Mesenchymal stem cell (in vitro differentiated cells and primary cell): ENCODE results near the gene ALPG.
"Not testable (repeated sequence)": the region's sequence is repeated elsewhere in the genome, so short reads cannot be mapped to it uniquely, and the experiment has no call there.

Experiments used
- DNase-seq: peaks from one replicate; pipeline ENCODE4 v3.0.0-alpha.2; 2013
- H2AFZ ChIP-seq: one replicate; pipeline ENCODE4 v1.6.1; 2013; ENCODE audit warnings: low read depth, mild to moderate bottlenecking, control low read depth, inconsistent platforms, low read length, moderate library complexity
- H2AK5ac ChIP-seq: 2 replicates; pipeline ENCODE4 v1.6.1; 2013; ENCODE audit warnings: low read length, moderate library complexity, mild to moderate bottlenecking, inconsistent platforms; ENCODE audit not compliant: severe bottlenecking
- H2BK120ac ChIP-seq: one replicate; pipeline ENCODE4 v1.6.1; 2013; ENCODE audit warnings: low read depth, mild to moderate bottlenecking, inconsistent platforms, low read length, moderate library complexity
- H2BK12ac ChIP-seq, 2 experiments: one replicate each; pipeline ENCODE4 v1.6.1; 2013; ENCODE audit warnings: inconsistent platforms in 2 of 2, low read length in 2 of 2, mild to moderate bottlenecking in 2 of 2, moderate library complexity in 2 of 2, control low read depth in 1 of 2
- H2BK15ac ChIP-seq: one replicate; pipeline ENCODE4 v1.6.1; 2013; ENCODE audit warnings: mild to moderate bottlenecking, low read depth, inconsistent platforms; ENCODE audit not compliant: poor library complexity, severe bottlenecking
- H2BK5ac ChIP-seq: 2 replicates; pipeline ENCODE4 v1.6.1; 2013; ENCODE audit warnings: low read depth, mild to moderate bottlenecking, low read length, control low read depth, inconsistent platforms; ENCODE audit not compliant: poor library complexity, severe bottlenecking
- H3K14ac ChIP-seq, 2 experiments: one replicate each; pipeline ENCODE4 v1.6.1; 2013; ENCODE audit warnings: inconsistent platforms in 2 of 2, low read length in 2 of 2, control low read depth in 1 of 2, mild to moderate bottlenecking in 1 of 2, moderate library complexity in 1 of 2
- H3K18ac ChIP-seq, 2 experiments: one replicate each; pipeline ENCODE4 v1.6.1; 2013; ENCODE audit warnings: inconsistent platforms in 2 of 2, low read length in 2 of 2, control low read depth in 1 of 2, low read depth in 1 of 2, mild to moderate bottlenecking in 1 of 2
- H3K23ac ChIP-seq, 2 experiments: one replicate each; pipeline ENCODE4 v1.6.1; 2013; ENCODE audit warnings: inconsistent platforms in 2 of 2, low read length in 2 of 2, mild to moderate bottlenecking in 2 of 2, moderate library complexity in 2 of 2, control low read depth in 1 of 2
- H3K27ac ChIP-seq: 2 replicates; pipeline ENCODE4 v1.5.1; 2013; ENCODE audit warnings: mild to moderate bottlenecking, moderate library complexity, low read length, control low read depth, inconsistent platforms; ENCODE audit not compliant: poor library complexity, severe bottlenecking
- H3K27me3 ChIP-seq, 2 experiments: 2 replicates each; pipeline versions ENCODE4 v1.6.1 to v1.7.0; 2013; ENCODE audit warnings: low read length in 2 of 2, mild to moderate bottlenecking in 2 of 2, moderate library complexity in 2 of 2, control low read depth in 1 of 2, inconsistent platforms in 1 of 2; ENCODE audit not compliant: control insufficient read depth in 1 of 2, insufficient read depth in 1 of 2
- H3K36me3 ChIP-seq, 2 experiments: 2 replicates each; pipeline versions ENCODE4 v1.6.1 to v1.7.0; 2013; ENCODE audit warnings: low read length in 2 of 2, control low read depth in 1 of 2, inconsistent platforms in 1 of 2, low read depth in 1 of 2, mild to moderate bottlenecking in 1 of 2; ENCODE audit not compliant: insufficient read depth in 2 of 2, control insufficient read depth in 1 of 2
- H3K4ac ChIP-seq, 2 experiments: one replicate each; pipeline ENCODE4 v1.6.1; 2013; ENCODE audit warnings: inconsistent platforms in 2 of 2, low read length in 2 of 2, mild to moderate bottlenecking in 2 of 2, moderate library complexity in 2 of 2, control low read depth in 1 of 2, low read depth in 1 of 2
- H3K4me1 ChIP-seq: 2 replicates; pipeline ENCODE4 v1.6.1; 2013; ENCODE audit warnings: low read depth, low read length, control low read depth; ENCODE audit not compliant: control insufficient read depth, insufficient read depth
- H3K4me2 ChIP-seq: 2 replicates; pipeline ENCODE4 v1.6.1; 2013; ENCODE audit warnings: low read length, mild to moderate bottlenecking, inconsistent platforms; ENCODE audit not compliant: poor library complexity, severe bottlenecking
- H3K4me3 ChIP-seq, 2 experiments: 2 replicates each; pipeline versions ENCODE4 v1.5.1 to v1.7.0; 2013; ENCODE audit warnings: low read length in 2 of 2, mild to moderate bottlenecking in 2 of 2, control low read depth in 1 of 2, low read depth in 1 of 2; ENCODE audit not compliant: insufficient read depth in 1 of 2
- H3K79me1 ChIP-seq: replicated peaks from 2 replicates; pipeline ENCODE4 v1.6.1; 2013; ENCODE audit warnings: mild to moderate bottlenecking, control low read depth, low read length, inconsistent platforms; ENCODE audit not compliant: poor library complexity, severe bottlenecking
- H3K9ac ChIP-seq: 2 replicates; pipeline ENCODE4 v1.7.0; 2013; ENCODE audit warnings: mild to moderate bottlenecking, low read length, moderate library complexity
- H3K9me3 ChIP-seq: 2 replicates; pipeline ENCODE4 v1.7.0; 2013; ENCODE audit warnings: mild to moderate bottlenecking, low read length; ENCODE audit not compliant: control insufficient read depth
- H4K8ac ChIP-seq: one replicate; pipeline ENCODE4 v1.6.1; 2013; ENCODE audit warnings: inconsistent platforms, mild to moderate bottlenecking, low read length, moderate library complexity
- H4K91ac ChIP-seq: one replicate; pipeline ENCODE4 v1.6.1; 2013; ENCODE audit warnings: mild to moderate bottlenecking, low read length, inconsistent platforms
- WGBS: methylation state at CpG from one replicate; pipeline ENCODE4 v1.1.7; 2013; ENCODE audit warnings: mixed read lengths; 5-methylcytosine and 5-hydroxymethylcytosine counted together

ALPG gene

DNA sequence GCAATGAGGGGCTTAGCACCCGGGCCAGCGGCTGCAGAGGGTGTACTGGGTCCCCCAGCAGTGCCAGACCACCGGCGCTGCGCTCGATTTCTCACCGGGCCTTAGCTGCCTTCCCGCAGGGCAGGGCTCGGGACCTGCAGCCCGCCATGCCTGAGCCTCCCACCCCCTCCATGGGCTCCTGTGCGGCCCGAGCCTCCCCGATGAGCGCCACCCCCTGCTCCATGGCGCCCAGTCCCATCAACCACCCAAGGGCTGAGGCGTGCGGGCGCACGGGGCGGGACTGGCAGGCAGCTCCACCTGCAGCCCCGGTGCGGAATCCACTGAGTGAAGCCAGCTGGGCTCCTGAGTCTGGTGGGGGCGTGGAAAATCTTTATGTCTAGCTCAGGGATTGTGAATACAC, 40.2 kb upstream of the ALPG start:
- H3K4me2 ChIP-seq, H3K27ac ChIP-seq, H3K79me1 ChIP-seq, H3K9ac ChIP-seq, H3K36me3 ChIP-seq, H3K14ac ChIP-seq, H3K4ac ChIP-seq, H2BK120ac ChIP-seq, H3K4me3 ChIP-seq, H3K18ac ChIP-seq, H2AFZ ChIP-seq, H2BK12ac ChIP-seq, H3K9me3 ChIP-seq, H4K91ac ChIP-seq, H2BK5ac ChIP-seq, H4K8ac ChIP-seq, DNase-seq, H3K27me3 ChIP-seq, H2AK5ac ChIP-seq, H3K23ac ChIP-seq, H2BK15ac ChIP-seq: not testable (repeated sequence)
- peaks cover 30% of the 10 kb centered on the region for H3K4me1 ChIP-seq
- WGBS, result 97% methylated on average over 12 of the region's 23 CpGs

DNA sequence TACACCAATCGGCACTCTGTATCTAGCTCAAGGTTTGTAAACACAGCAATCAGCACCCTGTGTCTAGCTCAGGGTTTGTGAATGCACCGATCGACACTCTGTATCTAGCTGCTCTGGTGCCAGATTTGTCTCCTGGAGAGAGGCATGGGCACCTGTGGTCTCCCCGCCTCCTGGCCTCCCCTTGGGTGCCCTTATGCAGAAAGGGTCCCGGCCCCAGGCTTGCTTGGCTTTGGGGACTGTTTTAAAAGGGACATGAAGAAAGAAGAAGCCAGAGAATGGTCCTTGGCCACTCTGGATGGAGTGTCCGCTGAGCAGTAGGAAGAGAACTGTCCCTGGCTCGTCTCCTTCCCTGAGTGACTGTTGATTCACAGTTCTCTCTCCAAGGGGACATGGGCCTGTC, 39.6 kb upstream of the ALPG start:
- no peak overlapping the region for H3K4me2 ChIP-seq
- H3K27me3 ChIP-seq, result peaks cover 3 to 9% of the 10 kb centered on the region in 2 experiments
- no peak overlapping the region for H3K14ac ChIP-seq
- H3K9me3 ChIP-seq, result no peaks in the 10 kb centered on the region
- no peak overlapping the region for H3K23ac ChIP-seq
- no peak overlapping the region for H3K4ac ChIP-seq
- H2BK120ac ChIP-seq, result no peak overlapping the region
- H3K4me3 ChIP-seq, result no peak overlapping the region
- H2BK5ac ChIP-seq, result no peak overlapping the region
- H2AK5ac ChIP-seq, result no peak overlapping the region
- H4K91ac ChIP-seq, result no peak overlapping the region
- no peak overlapping the region for H2BK12ac ChIP-seq
- no peak overlapping the region for H4K8ac ChIP-seq
- H3K9ac ChIP-seq, result no peak overlapping the region
- no peak overlapping the region for H3K18ac ChIP-seq
- no peak overlapping the region for H2AFZ ChIP-seq
- 79% methylated on average over 7 of the region's 7 CpGs for WGBS
- peaks cover 30% of the 10 kb centered on the region for H3K4me1 ChIP-seq
- H3K36me3 ChIP-seq, result no peaks in the 10 kb centered on the region
- no peaks in the 10 kb centered on the region for H3K79me1 ChIP-seq
- H2BK15ac ChIP-seq, result no peak overlapping the region
- H3K27ac ChIP-seq, result no peak overlapping the region
- no peak for DNase-seq

- Histone ChIP-seq H3K4me1 (peaks cover 30% of the 10 kb centered on the region), H3K4me2 (no peak overlapping the region), H3K9ac (no peak overlapping the region), H3K4ac (no peak overlapping the region), H3K79me1 (no peaks in the 10 kb centered on the region), H3K36me3 (no peaks in the 10 kb centered on the region), H3K9me3 (no peaks in the 10 kb centered on the region), H3K23ac (no peak overlapping the region), H3K27ac (no peak overlapping the region), H3K4me3 (no peak overlapping the region), H2AFZ (no peak overlapping the region), H4K91ac (no peak overlapping the region), H2AK5ac (no peak overlapping the region), H2BK120ac (no peak overlapping the region), H2BK15ac (no peak overlapping the region), H2BK12ac (no peak overlapping the region), H2BK5ac (no peak overlapping the region), H3K14ac (peak overlapping the region in 1 of 2 experiments; percentile 18), H3K27me3 (peaks cover 3 to 9% of the 10 kb centered on the region in 2 experiments), H3K18ac (no peak overlapping the region), H4K8ac (no peak overlapping the region)
- WGBS, result 72% methylated on average over 13 of the region's 13 CpGs
- DNase-seq, result no peak
Measured at GRCh38 chr2:232367591-232368233, 38.9 kb upstream of the ALPG start.

DNA sequence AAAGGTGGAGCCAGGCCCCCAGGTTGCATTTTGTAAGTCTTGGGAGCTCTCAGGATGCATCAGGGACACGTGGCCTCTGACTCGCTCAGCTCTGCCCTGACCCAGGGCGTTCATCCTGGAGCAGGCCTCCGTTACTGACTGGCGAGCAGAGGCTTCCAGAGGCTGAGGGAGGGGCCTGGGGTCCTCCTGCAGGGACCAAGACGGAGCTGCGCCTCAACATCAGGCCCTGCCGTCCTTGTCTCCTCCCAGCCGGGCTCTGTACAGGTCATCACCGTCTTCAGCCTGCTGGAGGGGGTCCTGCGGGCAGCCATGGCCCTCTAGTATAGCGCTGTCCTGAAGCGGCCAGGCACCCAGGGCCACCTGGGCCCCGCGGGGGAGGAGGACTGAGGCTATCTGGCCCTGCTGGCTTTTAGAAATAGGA, 38.3 kb upstream of the ALPG start:
- no peak overlapping the region for H3K4me2 ChIP-seq
- no peaks in the 10 kb centered on the region for H3K79me1 ChIP-seq
- H3K27me3 ChIP-seq, result peaks cover 3 to 9% of the 10 kb centered on the region in 2 experiments
- no peak overlapping the region for H3K14ac ChIP-seq
- H2BK15ac ChIP-seq, result no peak overlapping the region
- H2AFZ ChIP-seq, result no peak overlapping the region
- no peak overlapping the region for H3K18ac ChIP-seq
- no peak overlapping the region for H2BK5ac ChIP-seq
- DNase-seq, result peak; percentile 40
- no peaks in the 10 kb centered on the region for H3K9me3 ChIP-seq
- peaks cover 29% of the 10 kb centered on the region for H3K4me1 ChIP-seq
- no peak overlapping the region for H4K8ac ChIP-seq
- no peak overlapping the region for H3K9ac ChIP-seq
- no peak overlapping the region for H3K4me3 ChIP-seq
- no peak overlapping the region for H3K4ac ChIP-seq
- no peak overlapping the region for H2AK5ac ChIP-seq
- H3K23ac ChIP-seq, result no peak overlapping the region
- no peak overlapping the region for H3K27ac ChIP-seq
- H3K36me3 ChIP-seq, result no peaks in the 10 kb centered on the region
- no peak overlapping the region for H2BK120ac ChIP-seq
- 69% methylated on average over 13 of the region's 15 CpGs for WGBS
- no peak overlapping the region for H2BK12ac ChIP-seq
- H4K91ac ChIP-seq, result no peak overlapping the region
